GM21528 (cell line): ENCODE results near the gene PDCD4.

Experiments
- ATAC-seq: cut with Tn5 transposase; IDR thresholded peaks from one replicate; pipeline ENCODE4 v1.9.1; 2021; ENCODE audit warnings: mild to moderate bottlenecking, moderate library complexity; ENCODE audit not compliant: unreplicated experiment, low FRiP score

The PDCD4 gene

GRCh38 chr10:110871298-110872084, at the start of gene PDCD4:
PDCD4 (plus strand) TSS chr10:110871928; CDS start chr10:110876028, 4,100 bp downstream.
- peak; percentile 74 for ATAC-seq

GRCh38 chr10:110822035-110822711, 49.6 kb upstream of the PDCD4 start:
- no peak for ATAC-seq

- no peak for ATAC-seq
Observed at GRCh38 chr10:110822712-110823311, 48.9 kb upstream of the PDCD4 start.

GRCh38 chr10:110824152-110824441, 47.6 kb upstream of the PDCD4 start:
- no peak for ATAC-seq

GRCh38 chr10:110824660-110825059, 47.1 kb upstream of the PDCD4 start:
- ATAC-seq, result no peak

- no peak for ATAC-seq
Observed at GRCh38 chr10:110825508-110825907, 46.2 kb upstream of the PDCD4 start.

- ATAC-seq, result no peak
Observed at GRCh38 chr10:110827410-110827809, 44.3 kb upstream of the PDCD4 start.

GRCh38 chr10:110827875-110828274, 43.9 kb upstream of the PDCD4 start:
- no peak for ATAC-seq

- no peak for ATAC-seq
Observed at GRCh38 chr10:110828525-110828924, 43.2 kb upstream of the PDCD4 start.

- no peak for ATAC-seq
Observed at GRCh38 chr10:110829721-110830410, 41.9 kb upstream of the PDCD4 start.

GRCh38 chr10:110833234-110833940, 38.3 kb upstream of the PDCD4 start:
- no peak for ATAC-seq

GRCh38 chr10:110833941-110834628, 37.6 kb upstream of the PDCD4 start:
- ATAC-seq, result no peak

- ATAC-seq, result no peak
Observed at GRCh38 chr10:110834629-110835301, 37.0 kb upstream of the PDCD4 start.

GRCh38 chr10:110835841-110836240, 35.9 kb upstream of the PDCD4 start:
- no peak for ATAC-seq

- no peak for ATAC-seq
Observed at GRCh38 chr10:110836706-110837105, 35.0 kb upstream of the PDCD4 start.

- no peak for ATAC-seq
Observed at GRCh38 chr10:110837418-110838171, 34.1 kb upstream of the PDCD4 start.

GRCh38 chr10:110840225-110840922, 31.4 kb upstream of the PDCD4 start:
- ATAC-seq, result no peak

- ATAC-seq, result no peak
Observed at GRCh38 chr10:110840923-110841428, 30.8 kb upstream of the PDCD4 start.
